Measurements from ENCODE around the gene HNRNPDL. TPM values are rescaled to one million over a fixed set of nuclear protein-coding genes. Genes with fewer than 3 reads are reported as not detected.

HNRNPDL gene
- total and polyA plus RNA-seq, 2 of the 13 experiments (the other 11 are each of a cell fraction or from before 2014, with no cell fraction given): 167 to 414 TPM

GRCh38 chr4:82434949-82435348 lies 4.7 kb upstream of the HNRNPDL start (continued):
- TF ChIP-seq ZNF691 (CRISPR knock-in tag; IDR thresholded peaks at IDR 0.05; ENCODE audit: borderline replicate concordance, low read depth) (no peak), CHCHD3 (CRISPR knock-in tag; IDR thresholded peaks at IDR 0.05) (no peak), EHMT2 (IDR thresholded peaks at IDR 0.05; ENCODE audit: borderline replicate concordance, low read depth, low read length) (no peak), ZNF136 (CRISPR knock-in tag; IDR thresholded peaks at IDR 0.05; ENCODE audit: low read depth) (no peak), ZNF75D (CRISPR knock-in tag; IDR thresholded peaks at IDR 0.05; ENCODE audit: borderline replicate concordance) (no peak), ZXDC (CRISPR knock-in tag; IDR thresholded peaks at IDR 0.05) (no peak), SNAPC5 (CRISPR knock-in tag; IDR thresholded peaks at IDR 0.05; ENCODE audit: borderline replicate concordance) (no peak)

- CTCF ChIA-PET (ENCODE audit: low intra/inter-chr PET ratio, low total read pairs): no interaction called here
- no peak for ATAC-seq
- Histone ChIP-seq H3K27ac (ENCODE audit: extremely low read length, insufficient read depth, low read length) (no peak overlapping the region), H3K9ac (ENCODE audit: insufficient read depth, low read depth, low read length) (no peak overlapping the region), H3K9me3 (ENCODE audit: low read length) (no peaks in the 10 kb centered on the region), H3K27me3 (ENCODE audit: control insufficient read depth in 1 of 2, insufficient read depth in 2 of 2, low read length in 2 of 2) (no peaks in the 10 kb centered on the region; a peak in 1 of 5 replicates), H3K4me2 (ENCODE audit: low read depth, low read length) (peak overlapping the region; percentile 30), H2AFZ (ENCODE audit: low read length) (no peak overlapping the region), H4K20me1 (ENCODE audit: insufficient read depth, low read length) (peaks cover 13% of the 10 kb centered on the region), H3K79me2 (ENCODE audit: insufficient read depth, low read length) (peaks cover 86% of the 10 kb centered on the region), H3K4me3 (replicated peaks in 1 of 3; ENCODE audit: insufficient read depth in 1 of 3, low read depth in 2 of 3, low read length in 3 of 3) (no peak overlapping the region), H3K4me1 (ENCODE audit: insufficient read depth, low read length) (peaks cover 75% of the 10 kb centered on the region), H3K36me3 (replicated peaks in 1 of 2; ENCODE audit: control insufficient read depth in 1 of 2, insufficient read depth in 2 of 2, low read length in 2 of 2) (no peaks in the 10 kb centered on the region; a peak in 1 of 5 replicates)
- no peak for DNase-seq (ENCODE audit: low spot score)
- POLR2A ChIA-PET: no interaction called here
- intact Hi-C loops (cut with micrococcal nuclease; ENCODE audit: unreplicated experiment) (loop anchor here (10.0 kb wide), 1 partner anchor 149 kb away; no protein-coding TSS in a partner anchor), in situ Hi-C loops (cut with HindIII; ENCODE audit: extremely low pct_ligation_motif_present, low pct_unique_long_range_greater_than_20kb) (no loop called here)
- no TSS peak for BruUV-seq (replicated peaks)
- no peak for FAIRE-seq
- 66% methylated on average over 2 of the region's 2 CpGs for WGBS (ENCODE audit: low lambda C conversion rate)
- TF ChIP-seq ZBTB34 (CRISPR knock-in tag; IDR thresholded peaks at IDR 0.05): no peak
- no peak for TF ChIP-seq ZMAT3 (CRISPR knock-in tag; conservative IDR thresholded peaks at IDR 0.05)
- no peak for TF ChIP-seq ATRX (CRISPR knock-in tag; IDR thresholded peaks at IDR 0.05; ENCODE audit: borderline replicate concordance)
- TF ChIP-seq SMYD3 (CRISPR knock-in tag; IDR thresholded peaks at IDR 0.05): no peak
- no peak for TF ChIP-seq ZFP1 (CRISPR knock-in tag; IDR thresholded peaks at IDR 0.05)
- TF ChIP-seq ATAD3A (CRISPR knock-in tag; IDR thresholded peaks at IDR 0.05): no peak
- no peak for TF ChIP-seq ZNF678 (CRISPR knock-in tag; IDR thresholded peaks at IDR 0.05)
- no peak for TF ChIP-seq ZNF260 (CRISPR knock-in tag; IDR thresholded peaks at IDR 0.05; ENCODE audit: borderline replicate concordance, low read depth)
- TF ChIP-seq ZBTB39 (CRISPR knock-in tag; IDR thresholded peaks at IDR 0.05): no peak
- no peak for TF ChIP-seq ONECUT2 (CRISPR knock-in tag; IDR thresholded peaks at IDR 0.05)
- no peak for TF ChIP-seq NFYB (CRISPR knock-in tag; IDR thresholded peaks at IDR 0.05)
Observed at GRCh38 chr4:82433791-82434190, 3.5 kb upstream of the HNRNPDL start.
